Measurements from ENCODE around the gene PEX1.

- TF ChIP-seq CTCF (conservative IDR thresholded peaks at IDR 0.05; ENCODE audit: low read depth, low read length) (no peak), USF2 (IDR thresholded peaks at IDR 0.05; ENCODE audit: low read depth, low read length) (no peak)
Observed at GRCh38 chr7:92569137-92569536, 40.8 kb upstream of the PEX1 start.

Measured in IMR-90 (cell line).